HepG2 (cell line): ENCODE measurements around the gene VPS50. TPM values are rescaled to one million over a fixed set of nuclear protein-coding genes. Genes with fewer than 3 reads are reported as not detected.

ENCODE experiments used
- ATAC-seq: fragments of 200-7000 bp; cut with Tn5 transposase; 3 replicates; pipeline ENCODE4 v1.9.1; 2020; ENCODE audit warnings: mild to moderate bottlenecking, moderate library complexity
- BruUV-seq: library from RNA; stranded (reverse); fragments of 400-500 nt; replicated peaks from 2 replicates; lab custom pipeline; 2021; lab: Mats Ljungman, UMichigan
- CTCF ChIA-PET: fragments of 300-600 bp; formaldehyde crosslinking; extraction: SDS; loops from one replicate; lab custom pipeline; 2021; ENCODE audit warnings: low total read pairs, inconsistent platforms, low intra/inter-chr PET ratio; lab: Yijun Ruan, JAX
- POLR2A ChIA-PET: fragments of 350-600 bp; sonication (Branson Sonifier 250); formaldehyde crosslinking; loops from one replicate; lab custom pipeline; 2020; ENCODE audit warnings: antibody characterized with exemption, inconsistent platforms; lab: Yijun Ruan, JAX
- DNase-seq: peaks from one replicate; pipeline ENCODE4 v3.0.0-alpha.2; 2015; ENCODE audit warnings: low spot score
- FAIRE-seq: peaks from 3 replicates; lab custom pipeline; 2011; peaks lifted over from hg19 to GRCh38; lab: Jason Lieb, UNC
- H2AFZ ChIP-seq: one replicate; pipeline ENCODE4 v1.6.1; 2011; ENCODE audit warnings: low read length, inconsistent platforms
- H3K27ac ChIP-seq: fragments of 300-600 bp; 3 replicates; pipeline ENCODE4 v1.8.0; 2011; ENCODE audit warnings: mixed run types, mild to moderate bottlenecking, mixed read lengths, low read length, inconsistent platforms; ENCODE audit not compliant: insufficient read depth; ENCODE audit errors: extremely low read length
- H3K27me3 ChIP-seq, 2 experiments: fragments of 200-600 bp in 1 of 2; 2 replicates in 1 of 2; 3 replicates in 1 of 2; pipeline versions ENCODE4 v1.6.0 to v1.8.0; 2011; ENCODE audit warnings: low read length in 2 of 2, mild to moderate bottlenecking in 2 of 2, moderate library complexity in 2 of 2, inconsistent platforms in 1 of 2; ENCODE audit not compliant: insufficient read depth in 2 of 2, control insufficient read depth in 1 of 2
- H3K36me3 ChIP-seq, 2 experiments: fragments of 200-600 bp in 1 of 2; replicated peaks in 1 of 2; 2 replicates in 1 of 2; 3 replicates in 1 of 2; pipeline versions ENCODE4 v1.5.1 to v1.8.0; 2011; ENCODE audit warnings: low read length in 2 of 2, inconsistent platforms in 1 of 2; ENCODE audit not compliant: insufficient read depth in 2 of 2, control insufficient read depth in 1 of 2
- H3K4me1 ChIP-seq: 2 replicates; pipeline ENCODE4 v1.5.1; 2012; ENCODE audit warnings: low read length, inconsistent platforms; ENCODE audit not compliant: insufficient read depth
- H3K4me2 ChIP-seq: 2 replicates; pipeline ENCODE4 v1.6.0; 2011; ENCODE audit warnings: low read depth, low read length, inconsistent platforms
- H3K4me3 ChIP-seq, 3 experiments: fragments of 200-600 bp in 1 of 3; sonication (generic), shearing (Covaris generic) in 1 of 3; replicated peaks in 1 of 3; 2 replicates each; pipeline ENCODE4 v1.5.1; 2011 to 2016; ENCODE audit warnings: low read length in 3 of 3, inconsistent platforms in 2 of 3, low read depth in 2 of 3, mild to moderate bottlenecking in 2 of 3, control low read depth in 1 of 3, mixed read lengths in 1 of 3; ENCODE audit not compliant: insufficient read depth in 1 of 3
- H3K79me2 ChIP-seq: one replicate; pipeline ENCODE4 v1.6.1; 2011; ENCODE audit warnings: low read length, inconsistent platforms; ENCODE audit not compliant: insufficient read depth
- H3K9ac ChIP-seq: 2 replicates; pipeline ENCODE4 v1.6.0; 2011; ENCODE audit warnings: mild to moderate bottlenecking, low read depth, low read length, inconsistent platforms; ENCODE audit not compliant: insufficient read depth
- H3K9me3 ChIP-seq: 2 replicates; pipeline ENCODE4 v1.5.1; 2012; ENCODE audit warnings: mild to moderate bottlenecking, low read length
- H4K20me1 ChIP-seq: 2 replicates; pipeline ENCODE4 v1.6.0; 2011; ENCODE audit warnings: inconsistent platforms, mild to moderate bottlenecking, low read length, moderate library complexity; ENCODE audit not compliant: insufficient read depth
- HINFP ChIP-seq: sonication (generic); formaldehyde crosslinking; IDR thresholded peaks from 2 replicates; pipeline ENCODE4 v1.4.0; 2020; ENCODE audit warnings: low read depth, mild to moderate bottlenecking, missing genetic modification reagents
- KDM4B ChIP-seq: sonication (generic); formaldehyde crosslinking; IDR thresholded peaks from 2 replicates; pipeline ENCODE4 v1.4.0; 2020; ENCODE audit warnings: missing genetic modification reagents
- MAFF ChIP-seq: IDR thresholded peaks from 2 replicates; pipeline ENCODE4 v1.6.1; 2011; ENCODE audit warnings: low read depth, low read length, improper control_type of control experiment
- MAFK ChIP-seq, 2 experiments: IDR thresholded peaks in 1 of 2; conservative IDR thresholded peaks in 1 of 2; 2 replicates each; pipeline ENCODE4 v1.6.1; 2011; ENCODE audit warnings: improper control_type of control experiment in 2 of 2, low read length in 2 of 2
- STAT5B ChIP-seq: sonication (generic); formaldehyde crosslinking; IDR thresholded peaks from 2 replicates; pipeline ENCODE4 v1.4.0; 2020; ENCODE audit warnings: missing genetic modification reagents
- ZNF431 ChIP-seq: sonication (generic); formaldehyde crosslinking; IDR thresholded peaks from 2 replicates; pipeline ENCODE4 v1.9.0; 2022; ENCODE audit warnings: missing genetic modification reagents, low read depth, mild to moderate bottlenecking, borderline replicate concordance
- ZNF788 ChIP-seq: sonication (generic); formaldehyde crosslinking; IDR thresholded peaks from 2 replicates; pipeline ENCODE4 v1.5.0; 2020; ENCODE audit warnings: mild to moderate bottlenecking, missing genetic modification reagents, borderline replicate concordance
- WGBS: methylation state at CpG from one replicate; pipeline ENCODE4 v1.1.6; 2017; ENCODE audit warnings: low lambda C conversion rate; 5-methylcytosine and 5-hydroxymethylcytosine counted together
- in situ Hi-C: cut with HindIII; loops from 2 replicates; pipeline ENCODE4 v1.10.0; 2017; ENCODE audit warnings: low pct_unique_long_range_greater_than_20kb; ENCODE audit not compliant: extremely low pct_ligation_motif_present
- intact Hi-C: fragments of 100-400 bp; cut with micrococcal nuclease; formaldehyde crosslinking; loops from one replicate; pipeline ENCODE4 v1.10.0; 2022; ENCODE audit not compliant: unreplicated experiment
- polyA plus RNA-seq, 8 experiments: library from polyadenylated mRNA; depleted of rRNA in 3 of 8; stranded (reverse) in 7 of 8; unstranded in 1 of 8; fragments of >200 nt; fragmentation: Illumina TruSeq in 4 of 8; extraction: Trizol in 4 of 8; gene quantifications; 2 replicates each; pipeline versions ENCODE4 v1.2.1 to v1.2.3, GENCODE V29; 2011 to 2016; ENCODE audit warnings: low read depth in 4 of 8, missing spikeins in 1 of 8, mixed read lengths in 1 of 8; ENCODE audit not compliant: insufficient read depth in 1 of 8
- total RNA-seq, 5 experiments: library from RNA; depleted of rRNA; stranded (reverse); fragments of >200 nt; fragmentation: Illumina TruSeq; extraction: Trizol; gene quantifications; 2 replicates each; pipeline ENCODE4 v1.2.3, GENCODE V29; 2016; ENCODE audit warnings: low read depth in 1 of 5
- TF ChIP-seq, protein P1 (sequence below): sonication (generic); formaldehyde crosslinking; IDR thresholded peaks from 2 replicates; pipeline ENCODE4 v1.5.1; 2020; ENCODE audit warnings: mild to moderate bottlenecking, missing genetic modification reagents, borderline replicate concordance

Gene VPS50
- total and polyA plus RNA-seq, 2 of the 13 experiments (the other 11 are each of a cell fraction or from before 2014, with no cell fraction given) = 10.3 to 20.4 TPM

- Histone ChIP-seq H4K20me1 (no peaks in the 10 kb centered on the region), H3K9me3 (no peaks in the 10 kb centered on the region), H3K4me2 (no peak overlapping the region), H3K36me3 (no peaks in the 10 kb centered on the region), H3K4me1 (no peaks in the 10 kb centered on the region), H3K27ac (no peak overlapping the region), H2AFZ (no peak overlapping the region), H3K27me3 (0 out of 5 replicates have a peak, but pooled peaks cover 0 to 4% of the 10 kb centered on the region in 2 experiments), H3K4me3 (no peak overlapping the region), H3K9ac (no peak overlapping the region), H3K79me2 (no peaks in the 10 kb centered on the region)
- intact Hi-C loops = no loop called here
- ATAC-seq = no peak
- no peak for DNase-seq
- in situ Hi-C loops = no loop called here
- CTCF ChIA-PET = no interaction called here
- POLR2A ChIA-PET = no interaction called here
- FAIRE-seq = no peak
- 13% methylated on average over 6 of the region's 6 CpGs for WGBS
- TF ChIP-seq MAFF (peak; percentile 69), MAFK (conservative IDR thresholded peaks at IDR 0.05 in 1 of 2, IDR thresholded peaks at IDR 0.05 in 1 of 2; ENCODE audit: low read length in 2 of 2) (peak; percentile 48 to 74), ZNF431 (CRISPR knock-in tag) (no peak)
- BruUV-seq = no TSS peak
Observed at GRCh38 chr7:93188870-93189634, 43.1 kb upstream of the VPS50 start.

DNA sequence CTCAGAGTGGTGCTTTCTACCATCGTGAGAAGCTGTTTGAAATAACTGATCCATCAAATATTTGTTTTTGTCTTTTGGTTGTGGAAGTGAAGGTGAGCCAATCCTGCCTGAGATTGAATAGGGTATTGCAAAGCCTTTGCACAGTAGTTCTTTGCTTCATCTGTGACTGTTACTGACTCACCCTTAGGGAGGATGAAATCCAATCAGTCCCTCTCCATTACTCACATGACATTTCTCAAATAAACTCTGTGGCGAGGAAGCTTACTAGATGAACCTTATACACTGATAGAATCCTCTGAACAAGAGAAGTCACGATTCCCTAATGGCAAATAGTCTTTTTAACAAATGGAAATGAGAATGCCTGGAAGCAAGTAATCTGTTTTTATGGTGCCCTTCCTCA, 37.8 kb upstream of the VPS50 start:
- WGBS = 2% methylated on average over 3 of the region's 3 CpGs
- no peak overlapping the region for H3K9ac ChIP-seq
- ChIA-PET CTCF (no interaction called here), POLR2A (no interaction called here)
- DNase-seq = peak; percentile 3
- ATAC-seq = no peak
- H3K9me3 ChIP-seq = no peaks in the 10 kb centered on the region
- no peaks in the 10 kb centered on the region for H3K36me3 ChIP-seq
- H2AFZ ChIP-seq = no peak overlapping the region
- no TSS peak for BruUV-seq
- 0 out of 5 replicates have a peak, but pooled peaks cover 0 to 4% of the 10 kb centered on the region in 2 experiments for H3K27me3 ChIP-seq
- in situ Hi-C loops = no loop called here
- H3K4me3 ChIP-seq = no peak overlapping the region
- H3K4me2 ChIP-seq = no peak overlapping the region
- FAIRE-seq = no peak
- H3K27ac ChIP-seq = no peak overlapping the region
- H3K79me2 ChIP-seq = no peaks in the 10 kb centered on the region
- H3K4me1 ChIP-seq = no peaks in the 10 kb centered on the region
- intact Hi-C loops = no loop called here
- H4K20me1 ChIP-seq = no peaks in the 10 kb centered on the region
- TF ChIP-seq HINFP (no peak), STAT5B (CRISPR knock-in tag) (no peak), ZNF788 (CRISPR knock-in tag) (no peak), KDM4B (CRISPR knock-in tag) (no peak)
- TF ChIP-seq, protein P1, sequence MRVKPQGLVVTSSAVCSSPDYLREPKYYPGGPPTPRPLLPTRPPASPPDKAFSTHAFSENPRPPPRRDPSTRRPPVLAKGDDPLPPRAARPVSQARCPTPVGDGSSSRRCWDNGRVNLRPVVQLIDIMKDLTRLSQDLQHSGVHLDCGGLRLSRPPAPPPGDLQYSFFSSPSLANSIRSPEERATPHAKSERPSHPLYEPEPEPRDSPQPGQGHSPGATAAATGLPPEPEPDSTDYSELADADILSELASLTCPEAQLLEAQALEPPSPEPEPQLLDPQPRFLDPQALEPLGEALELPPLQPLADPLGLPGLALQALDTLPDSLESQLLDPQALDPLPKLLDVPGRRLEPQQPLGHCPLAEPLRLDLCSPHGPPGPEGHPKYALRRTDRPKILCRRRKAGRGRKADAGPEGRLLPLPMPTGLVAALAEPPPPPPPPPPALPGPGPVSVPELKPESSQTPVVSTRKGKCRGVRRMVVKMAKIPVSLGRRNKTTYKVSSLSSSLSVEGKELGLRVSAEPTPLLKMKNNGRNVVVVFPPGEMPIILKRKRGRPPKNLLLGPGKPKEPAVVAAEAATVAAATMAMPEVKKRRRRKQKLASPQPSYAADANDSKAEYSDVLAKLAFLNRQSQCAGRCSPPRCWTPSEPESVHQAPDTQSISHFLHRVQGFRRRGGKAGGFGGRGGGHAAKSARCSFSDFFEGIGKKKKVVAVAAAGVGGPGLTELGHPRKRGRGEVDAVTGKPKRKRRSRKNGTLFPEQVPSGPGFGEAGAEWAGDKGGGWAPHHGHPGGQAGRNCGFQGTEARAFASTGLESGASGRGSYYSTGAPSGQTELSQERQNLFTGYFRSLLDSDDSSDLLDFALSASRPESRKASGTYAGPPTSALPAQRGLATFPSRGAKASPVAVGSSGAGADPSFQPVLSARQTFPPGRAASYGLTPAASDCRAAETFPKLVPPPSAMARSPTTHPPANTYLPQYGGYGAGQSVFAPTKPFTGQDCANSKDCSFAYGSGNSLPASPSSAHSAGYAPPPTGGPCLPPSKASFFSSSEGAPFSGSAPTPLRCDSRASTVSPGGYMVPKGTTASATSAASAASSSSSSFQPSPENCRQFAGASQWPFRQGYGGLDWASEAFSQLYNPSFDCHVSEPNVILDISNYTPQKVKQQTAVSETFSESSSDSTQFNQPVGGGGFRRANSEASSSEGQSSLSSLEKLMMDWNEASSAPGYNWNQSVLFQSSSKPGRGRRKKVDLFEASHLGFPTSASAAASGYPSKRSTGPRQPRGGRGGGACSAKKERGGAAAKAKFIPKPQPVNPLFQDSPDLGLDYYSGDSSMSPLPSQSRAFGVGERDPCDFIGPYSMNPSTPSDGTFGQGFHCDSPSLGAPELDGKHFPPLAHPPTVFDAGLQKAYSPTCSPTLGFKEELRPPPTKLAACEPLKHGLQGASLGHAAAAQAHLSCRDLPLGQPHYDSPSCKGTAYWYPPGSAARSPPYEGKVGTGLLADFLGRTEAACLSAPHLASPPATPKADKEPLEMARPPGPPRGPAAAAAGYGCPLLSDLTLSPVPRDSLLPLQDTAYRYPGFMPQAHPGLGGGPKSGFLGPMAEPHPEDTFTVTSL (CRISPR knock-in tag) = no peak
